Loucy (cell line): Measurements from ENCODE around the gene ADGRE2.

Experiments used
- EZH2phosphoT487 ChIP-seq: fragments of 200-600 bp; IDR thresholded peaks from 2 replicates; pipeline ENCODE4 v1.6.1; 2018; ENCODE audit warnings: antibody characterized with exemption, mild to moderate bottlenecking, moderate library complexity, borderline replicate concordance
- TF ChIP-seq, protein P1 (sequence below): fragments of 200-600 bp; sonication (generic); conservative IDR thresholded peaks from 2 replicates; pipeline ENCODE4 v1.5.1; 2014; ENCODE audit warnings: mild to moderate bottlenecking, antibody characterized with exemption, low read length

GRCh38 chr19:14761607-14762006 lies 16.8 kb downstream of the ADGRE2 start:
- TF ChIP-seq, protein P1, sequence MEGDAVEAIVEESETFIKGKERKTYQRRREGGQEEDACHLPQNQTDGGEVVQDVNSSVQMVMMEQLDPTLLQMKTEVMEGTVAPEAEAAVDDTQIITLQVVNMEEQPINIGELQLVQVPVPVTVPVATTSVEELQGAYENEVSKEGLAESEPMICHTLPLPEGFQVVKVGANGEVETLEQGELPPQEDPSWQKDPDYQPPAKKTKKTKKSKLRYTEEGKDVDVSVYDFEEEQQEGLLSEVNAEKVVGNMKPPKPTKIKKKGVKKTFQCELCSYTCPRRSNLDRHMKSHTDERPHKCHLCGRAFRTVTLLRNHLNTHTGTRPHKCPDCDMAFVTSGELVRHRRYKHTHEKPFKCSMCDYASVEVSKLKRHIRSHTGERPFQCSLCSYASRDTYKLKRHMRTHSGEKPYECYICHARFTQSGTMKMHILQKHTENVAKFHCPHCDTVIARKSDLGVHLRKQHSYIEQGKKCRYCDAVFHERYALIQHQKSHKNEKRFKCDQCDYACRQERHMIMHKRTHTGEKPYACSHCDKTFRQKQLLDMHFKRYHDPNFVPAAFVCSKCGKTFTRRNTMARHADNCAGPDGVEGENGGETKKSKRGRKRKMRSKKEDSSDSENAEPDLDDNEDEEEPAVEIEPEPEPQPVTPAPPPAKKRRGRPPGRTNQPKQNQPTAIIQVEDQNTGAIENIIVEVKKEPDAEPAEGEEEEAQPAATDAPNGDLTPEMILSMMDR: no peak
- no peak for TF ChIP-seq EZH2phosphoT487
